Keratinocyte (primary cell): ENCODE data around the gene UNG. TPM values are rescaled to one million over a fixed set of nuclear protein-coding genes. Genes with fewer than 3 reads are reported as not detected.

ENCODE experiments used
- DNase-seq: peaks from one replicate; pipeline ENCODE4 v3.0.0-alpha.2; 2011; ENCODE audit warnings: low read depth, missing footprints, low spot score
- FAIRE-seq: peaks from 2 replicates; lab custom pipeline; 2011; peaks lifted over from hg19 to GRCh38; lab: Jason Lieb, UNC
- H2AFZ ChIP-seq: 2 replicates; pipeline ENCODE4 v1.6.0; 2012; ENCODE audit warnings: low read length, control low read depth, inconsistent platforms; ENCODE audit not compliant: control insufficient read depth
- H3K27ac ChIP-seq: 2 replicates; pipeline ENCODE4 v1.5.1; 2011; ENCODE audit warnings: low read length; ENCODE audit not compliant: control insufficient read depth, insufficient read depth
- H3K27me3 ChIP-seq: 3 replicates; pipeline ENCODE4 v1.6.0; 2011; ENCODE audit warnings: low read length; ENCODE audit not compliant: control insufficient read depth, insufficient read depth; ENCODE audit errors: extremely low read depth
- H3K36me3 ChIP-seq, 2 experiments: 2 replicates in 1 of 2; 3 replicates in 1 of 2; pipeline ENCODE4 v1.5.1; 2011; ENCODE audit warnings: low read length in 2 of 2, mild to moderate bottlenecking in 1 of 2; ENCODE audit not compliant: control insufficient read depth in 2 of 2, insufficient read depth in 2 of 2; ENCODE audit errors: extremely low read depth in 1 of 2
- H3K4me1 ChIP-seq: 3 replicates; pipeline ENCODE4 v1.5.1; 2011; ENCODE audit warnings: low read length; ENCODE audit not compliant: control insufficient read depth, insufficient read depth; ENCODE audit errors: extremely low read depth
- H3K4me2 ChIP-seq: 3 replicates; pipeline ENCODE4 v1.6.0; 2011; ENCODE audit warnings: low read depth, low read length; ENCODE audit not compliant: control insufficient read depth, insufficient read depth; ENCODE audit errors: extremely low read depth
- H3K4me3 ChIP-seq, 3 experiments: fragments of 200-600 bp in 1 of 3; sonication (generic) in 1 of 3; 2 replicates in 2 of 3; 3 replicates in 1 of 3; pipeline ENCODE4 v1.5.1; 2011 to 2016; ENCODE audit warnings: low read length in 3 of 3, mild to moderate bottlenecking in 3 of 3, control low read depth in 2 of 3, inconsistent platforms in 1 of 3, low read depth in 1 of 3, mixed read lengths in 1 of 3, mixed run types in 1 of 3, moderate library complexity in 1 of 3; ENCODE audit not compliant: control insufficient read depth in 2 of 3, insufficient read depth in 2 of 3; ENCODE audit errors: extremely low read depth in 1 of 3
- H3K79me2 ChIP-seq: 2 replicates; pipeline ENCODE4 v1.6.0; 2012; ENCODE audit warnings: low read length; ENCODE audit not compliant: control insufficient read depth, insufficient read depth
- H3K9ac ChIP-seq: 3 replicates; pipeline ENCODE4 v1.6.0; 2011; ENCODE audit warnings: low read length; ENCODE audit not compliant: control insufficient read depth, insufficient read depth; ENCODE audit errors: extremely low read depth
- H3K9me1 ChIP-seq: 3 replicates; pipeline ENCODE4 v1.6.0; 2011; ENCODE audit warnings: low read length; ENCODE audit not compliant: control insufficient read depth, insufficient read depth; ENCODE audit errors: extremely low read depth
- H3K9me3 ChIP-seq: 2 replicates; pipeline ENCODE4 v1.5.1; 2012; ENCODE audit warnings: low read depth, low read length; ENCODE audit not compliant: control insufficient read depth
- H4K20me1 ChIP-seq: 3 replicates; pipeline ENCODE4 v1.6.0; 2011; ENCODE audit warnings: low read length; ENCODE audit not compliant: control insufficient read depth, insufficient read depth; ENCODE audit errors: extremely low read depth
- EZH2 ChIP-seq: IDR thresholded peaks from one replicate; pipeline ENCODE4 v1.6.1; 2012; ENCODE audit warnings: inconsistent platforms, mild to moderate bottlenecking, low read length, moderate library complexity
- dilution Hi-C: fragments of 300-500 bp; cut with MboI; formaldehyde crosslinking; loops from one replicate; pipeline ENCODE4 v1.7.0; 2020; ENCODE audit warnings: low sequenced_read_pairs; ENCODE audit not compliant: extremely low pct_ligation_motif_present
- polyA plus RNA-seq, 5 experiments: library from polyadenylated mRNA; depleted of rRNA in 3 of 5; stranded (reverse) in 3 of 5; stranded (forward) in 1 of 5; unstranded in 1 of 5; fragments of >200 nt; gene quantifications; 1 replicate in 1 of 5; 2 replicates in 3 of 5; 3 replicates in 1 of 5; pipeline versions ENCODE4 v1.2.1 to v1.2.3, GENCODE V29; 2011 to 2012; ENCODE audit warnings: missing spikeins in 2 of 5, low read depth in 1 of 5, low replicate concordance in 1 of 5
- TF ChIP-seq, protein P1 (sequence below), 3 experiments: IDR thresholded peaks in 1 of 3; conservative IDR thresholded peaks in 1 of 3; optimal IDR thresholded peaks in 1 of 3; 2 replicates in 2 of 3; 3 replicates in 1 of 3; pipeline versions ENCODE3 to v1.5.1; 2011; ENCODE audit warnings: low read length in 3 of 3, mild to moderate bottlenecking in 3 of 3, moderate library complexity in 2 of 3, control low read depth in 1 of 3, inconsistent platforms in 1 of 3; ENCODE audit not compliant: insufficient read depth in 2 of 3; ENCODE audit errors: extremely low read depth in 1 of 3

The UNG gene
- polyA plus RNA-seq, 1 donor (not counting 4 experiments of a cell fraction or from before 2014, with no cell fraction given), result 26.3 TPM

DNA sequence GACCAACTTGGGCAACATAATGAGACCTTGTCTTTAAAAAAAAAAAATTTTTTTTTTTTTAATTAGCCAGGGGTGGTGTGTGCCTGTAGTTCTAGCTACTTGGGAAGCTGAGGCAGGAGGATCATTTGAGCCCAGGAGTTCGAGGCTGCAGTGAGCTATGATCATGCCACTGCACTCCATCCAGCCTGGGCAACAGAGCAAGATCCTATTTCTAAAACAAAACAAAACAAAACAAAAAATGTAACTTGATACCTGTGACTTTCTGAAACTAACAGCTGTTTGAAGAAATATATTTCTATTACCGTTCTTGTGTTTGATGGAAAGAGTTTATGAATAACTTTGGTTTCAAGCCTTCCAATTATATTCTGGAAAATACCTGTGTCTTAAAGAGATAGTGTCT is 17.2 kb downstream of the UNG start:
- DNase-seq, result no peak
- Histone ChIP-seq H2AFZ (no peak overlapping the region), H3K4me2 (no peak overlapping the region), H3K9me1 (no peaks in the 10 kb centered on the region), H3K4me1 (peaks cover 4% of the 10 kb centered on the region), H3K9me3 (no peaks in the 10 kb centered on the region), H4K20me1 (no peaks in the 10 kb centered on the region), H3K4me3 (no peak overlapping the region), H3K36me3 (peaks cover 0 to 4% of the 10 kb centered on the region in 2 experiments), H3K27ac (no peak overlapping the region), H3K27me3 (no peaks in the 10 kb centered on the region), H3K79me2 (no peaks in the 10 kb centered on the region), H3K9ac (no peak overlapping the region)
- dilution Hi-C loops, result loop anchor here (25.0 kb wide), 1 partner anchor 273 kb away; no protein-coding TSS in a partner anchor
- no peak for FAIRE-seq
- no peak for TF ChIP-seq EZH2
- TF ChIP-seq, protein P1, sequence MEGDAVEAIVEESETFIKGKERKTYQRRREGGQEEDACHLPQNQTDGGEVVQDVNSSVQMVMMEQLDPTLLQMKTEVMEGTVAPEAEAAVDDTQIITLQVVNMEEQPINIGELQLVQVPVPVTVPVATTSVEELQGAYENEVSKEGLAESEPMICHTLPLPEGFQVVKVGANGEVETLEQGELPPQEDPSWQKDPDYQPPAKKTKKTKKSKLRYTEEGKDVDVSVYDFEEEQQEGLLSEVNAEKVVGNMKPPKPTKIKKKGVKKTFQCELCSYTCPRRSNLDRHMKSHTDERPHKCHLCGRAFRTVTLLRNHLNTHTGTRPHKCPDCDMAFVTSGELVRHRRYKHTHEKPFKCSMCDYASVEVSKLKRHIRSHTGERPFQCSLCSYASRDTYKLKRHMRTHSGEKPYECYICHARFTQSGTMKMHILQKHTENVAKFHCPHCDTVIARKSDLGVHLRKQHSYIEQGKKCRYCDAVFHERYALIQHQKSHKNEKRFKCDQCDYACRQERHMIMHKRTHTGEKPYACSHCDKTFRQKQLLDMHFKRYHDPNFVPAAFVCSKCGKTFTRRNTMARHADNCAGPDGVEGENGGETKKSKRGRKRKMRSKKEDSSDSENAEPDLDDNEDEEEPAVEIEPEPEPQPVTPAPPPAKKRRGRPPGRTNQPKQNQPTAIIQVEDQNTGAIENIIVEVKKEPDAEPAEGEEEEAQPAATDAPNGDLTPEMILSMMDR (optimal IDR thresholded peaks at IDR 0.05 in 1 of 3, IDR thresholded peaks at IDR 0.05 in 1 of 3, conservative IDR thresholded peaks at IDR 0.05 in 1 of 3; ENCODE audit: extremely low read depth in 1 of 3, insufficient read depth in 2 of 3, low read length in 3 of 3), result no peak

DNA sequence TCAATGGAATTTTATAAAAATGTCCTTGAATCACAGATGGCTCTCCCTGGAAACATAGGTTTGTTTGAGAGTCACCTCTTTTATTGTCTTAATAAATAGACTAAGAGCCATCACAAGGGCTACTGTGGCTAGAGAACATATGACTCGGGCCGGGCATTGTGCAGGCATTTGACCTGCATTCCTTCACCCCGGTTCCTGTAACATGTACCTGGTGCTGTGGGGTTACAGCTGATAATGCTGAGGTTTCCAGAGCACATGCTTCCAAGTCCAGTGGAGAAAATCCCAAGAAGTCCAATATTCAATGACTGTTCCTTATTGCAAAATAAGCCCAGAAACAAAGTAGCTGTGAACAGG is 18.0 kb downstream of the UNG start:
- dilution Hi-C loops, result loop anchor here (25.0 kb wide), 1 partner anchor 272 kb away; no protein-coding TSS in a partner anchor
- Histone ChIP-seq H3K9me3 (no peaks in the 10 kb centered on the region), H3K79me2 (no peaks in the 10 kb centered on the region), H2AFZ (no peak overlapping the region), H3K9ac (no peak overlapping the region), H3K4me3 (no peak overlapping the region), H3K4me2 (no peak overlapping the region), H4K20me1 (no peaks in the 10 kb centered on the region), H3K36me3 (no peaks in the 10 kb centered on the region), H3K9me1 (no peaks in the 10 kb centered on the region), H3K27me3 (no peaks in the 10 kb centered on the region), H3K4me1 (peaks cover 4% of the 10 kb centered on the region), H3K27ac (no peak overlapping the region)
- TF ChIP-seq EZH2, result no peak
- TF ChIP-seq, protein P1 (optimal IDR thresholded peaks at IDR 0.05 in 1 of 3, IDR thresholded peaks at IDR 0.05 in 1 of 3, conservative IDR thresholded peaks at IDR 0.05 in 1 of 3; ENCODE audit: extremely low read depth in 1 of 3, insufficient read depth in 2 of 3, low read length in 3 of 3), result no peak
- no peak for FAIRE-seq
- DNase-seq, result no peak
